HepG2 (cell line): Measurements from ENCODE around the gene TLN1. TPM values are rescaled to one million over a fixed set of nuclear protein-coding genes. Genes with fewer than 3 reads are reported as not detected.

ENCODE experiments used
- DMAP1 ChIP-seq: IDR thresholded peaks from 2 replicates; pipeline ENCODE4 v1.6.1; 2016
- ELF1 ChIP-seq: sonication (generic); formaldehyde crosslinking; IDR thresholded peaks from 2 replicates; pipeline ENCODE4 v1.4.0; 2020; ENCODE audit warnings: missing genetic modification reagents
- HDAC1 ChIP-seq: sonication (generic); formaldehyde crosslinking; IDR thresholded peaks from 2 replicates; pipeline ENCODE4 v1.5.1; 2020; ENCODE audit warnings: mild to moderate bottlenecking, missing genetic modification reagents
- HNRNPL ChIP-seq: fragments of 200-400 bp; formaldehyde crosslinking; IDR thresholded peaks from 2 replicates; pipeline ENCODE4 v1.6.1; 2017; ENCODE audit warnings: mild to moderate bottlenecking, low read depth, low read length
- KMT2B ChIP-seq: IDR thresholded peaks from 2 replicates; pipeline ENCODE4 v1.6.1; 2016; ENCODE audit warnings: missing genetic modification reagents, missing compliant biosample characterization
- LCORL ChIP-seq, 2 experiments: fragments of 450-650 bp in 1 of 2; sonication (generic) in 1 of 2; formaldehyde crosslinking in 1 of 2; IDR thresholded peaks; 2 replicates each; pipeline versions ENCODE4 v1.5.0 to v1.6.1; 2017 to 2020; ENCODE audit warnings: antibody characterized with exemption in 1 of 2, missing genetic modification reagents in 1 of 2
- MAFK ChIP-seq, 2 experiments: IDR thresholded peaks in 1 of 2; conservative IDR thresholded peaks in 1 of 2; 2 replicates each; pipeline ENCODE4 v1.6.1; 2011; ENCODE audit warnings: improper control_type of control experiment in 2 of 2, low read length in 2 of 2
- MYC ChIP-seq: sonication (generic); formaldehyde crosslinking; IDR thresholded peaks from 2 replicates; pipeline ENCODE4 v1.9.0; 2021; ENCODE audit warnings: missing genetic modification reagents, borderline replicate concordance
- RARG ChIP-seq: sonication (generic); formaldehyde crosslinking; IDR thresholded peaks from 2 replicates; pipeline ENCODE4 v1.4.0; 2020; ENCODE audit warnings: low read depth, mild to moderate bottlenecking, missing genetic modification reagents
- YEATS4 ChIP-seq: sonication (generic); formaldehyde crosslinking; IDR thresholded peaks from 2 replicates; pipeline ENCODE4 v1.4.0; 2020; ENCODE audit warnings: missing genetic modification reagents, borderline replicate concordance
- ZBTB20 ChIP-seq: sonication (generic); formaldehyde crosslinking; IDR thresholded peaks from 2 replicates; pipeline ENCODE4 v1.8.1; 2023; ENCODE audit warnings: missing genetic modification reagents, low read depth, mild to moderate bottlenecking, borderline replicate concordance
- ZFY ChIP-seq: sonication (generic); formaldehyde crosslinking; IDR thresholded peaks from 2 replicates; pipeline ENCODE4 v1.4.0; 2020; ENCODE audit warnings: missing genetic modification reagents
- ZNF30 ChIP-seq: sonication (generic); formaldehyde crosslinking; IDR thresholded peaks from 2 replicates; pipeline ENCODE4 v1.5.0; 2020; ENCODE audit warnings: mild to moderate bottlenecking, missing genetic modification reagents
- ZNF605 ChIP-seq: sonication (generic); formaldehyde crosslinking; IDR thresholded peaks from 2 replicates; pipeline ENCODE4 v1.8.0; 2022; ENCODE audit warnings: mild to moderate bottlenecking, missing genetic modification reagents
- polyA plus RNA-seq, 8 experiments: library from polyadenylated mRNA; depleted of rRNA in 3 of 8; stranded (reverse) in 7 of 8; unstranded in 1 of 8; fragments of >200 nt; fragmentation: Illumina TruSeq in 4 of 8; extraction: Trizol in 4 of 8; gene quantifications; 2 replicates each; pipeline versions ENCODE4 v1.2.1 to v1.2.3, GENCODE V29; 2011 to 2016; ENCODE audit warnings: low read depth in 4 of 8, missing spikeins in 1 of 8, mixed read lengths in 1 of 8; ENCODE audit not compliant: insufficient read depth in 1 of 8
- total RNA-seq, 5 experiments: library from RNA; depleted of rRNA; stranded (reverse); fragments of >200 nt; fragmentation: Illumina TruSeq; extraction: Trizol; gene quantifications; 2 replicates each; pipeline ENCODE4 v1.2.3, GENCODE V29; 2016; ENCODE audit warnings: low read depth in 1 of 5
- TF ChIP-seq, protein P1 (sequence below): sonication (generic); formaldehyde crosslinking; IDR thresholded peaks from 2 replicates; pipeline ENCODE4 v1.5.1; 2020; ENCODE audit warnings: mild to moderate bottlenecking, missing genetic modification reagents, moderate library complexity
- TF ChIP-seq, protein P2 (sequence below): sonication (generic); formaldehyde crosslinking; IDR thresholded peaks from 2 replicates; pipeline ENCODE4 v1.5.1; 2020; ENCODE audit warnings: mild to moderate bottlenecking, moderate library complexity, missing genetic modification reagents
- TF ChIP-seq, protein P3 (sequence below): sonication (generic); formaldehyde crosslinking; IDR thresholded peaks from 2 replicates; pipeline ENCODE4 v1.8.1; 2023; ENCODE audit warnings: mild to moderate bottlenecking, missing genetic modification reagents
- TF ChIP-seq, protein P4 (sequence below): sonication (generic); formaldehyde crosslinking; IDR thresholded peaks from 2 replicates; pipeline ENCODE4 v1.5.0; 2020; ENCODE audit warnings: missing genetic modification reagents
- TF ChIP-seq, protein P5 (sequence below): sonication (generic); formaldehyde crosslinking; IDR thresholded peaks from 2 replicates; pipeline ENCODE4 v1.5.1; 2020; ENCODE audit warnings: missing genetic modification reagents, mild to moderate bottlenecking, borderline replicate concordance

The TLN1 gene
- total and polyA plus RNA-seq, 2 of the 13 experiments (the other 11 are each of a cell fraction or from before 2014, with no cell fraction given): 35.2 to 51.8 TPM

DNA sequence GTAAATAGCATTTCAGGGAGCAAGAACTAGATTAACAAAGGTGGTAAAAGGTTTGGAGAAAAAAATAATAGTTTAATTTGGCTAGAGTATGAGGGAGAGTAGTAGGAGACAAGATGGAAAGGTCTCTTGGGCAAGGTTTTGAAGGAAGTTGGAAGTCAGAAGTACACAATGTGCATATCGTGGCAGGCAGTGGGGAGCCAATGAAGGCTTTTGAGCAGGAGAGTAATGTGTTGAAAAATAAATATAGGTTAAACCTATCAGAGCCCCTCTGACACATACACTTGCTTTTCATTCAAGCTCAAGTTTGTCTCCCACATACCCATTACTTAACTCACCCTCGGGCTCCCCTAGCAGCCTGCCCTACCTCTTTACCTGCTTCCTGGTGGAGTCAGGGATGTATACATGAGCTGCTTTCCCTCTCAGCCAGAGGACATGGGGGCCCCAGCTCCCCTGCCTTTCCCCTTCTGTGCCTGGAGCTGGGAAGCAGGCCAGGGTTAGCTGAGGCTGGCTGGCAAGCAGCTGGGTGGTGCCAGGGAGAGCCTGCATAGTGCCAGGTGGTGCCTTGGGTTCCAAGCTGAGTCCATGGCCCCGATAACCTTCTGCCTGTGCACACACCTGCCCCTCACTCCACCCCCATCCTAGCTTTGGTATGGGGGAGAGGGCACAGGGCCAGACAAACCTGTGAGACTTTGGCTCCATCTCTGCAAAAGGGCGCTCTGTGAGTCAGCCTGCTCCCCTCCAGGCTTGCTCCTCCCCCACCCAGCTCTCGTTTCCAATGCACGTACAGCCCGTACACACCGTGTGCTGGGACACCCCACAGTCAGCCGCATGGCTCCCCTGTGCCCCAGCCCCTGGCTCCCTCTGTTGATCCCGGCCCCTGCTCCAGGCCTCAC, 58.6 kb downstream of the TLN1 start, which contains the start of gene CA9 (continued):
- TF ChIP-seq, protein P1, sequence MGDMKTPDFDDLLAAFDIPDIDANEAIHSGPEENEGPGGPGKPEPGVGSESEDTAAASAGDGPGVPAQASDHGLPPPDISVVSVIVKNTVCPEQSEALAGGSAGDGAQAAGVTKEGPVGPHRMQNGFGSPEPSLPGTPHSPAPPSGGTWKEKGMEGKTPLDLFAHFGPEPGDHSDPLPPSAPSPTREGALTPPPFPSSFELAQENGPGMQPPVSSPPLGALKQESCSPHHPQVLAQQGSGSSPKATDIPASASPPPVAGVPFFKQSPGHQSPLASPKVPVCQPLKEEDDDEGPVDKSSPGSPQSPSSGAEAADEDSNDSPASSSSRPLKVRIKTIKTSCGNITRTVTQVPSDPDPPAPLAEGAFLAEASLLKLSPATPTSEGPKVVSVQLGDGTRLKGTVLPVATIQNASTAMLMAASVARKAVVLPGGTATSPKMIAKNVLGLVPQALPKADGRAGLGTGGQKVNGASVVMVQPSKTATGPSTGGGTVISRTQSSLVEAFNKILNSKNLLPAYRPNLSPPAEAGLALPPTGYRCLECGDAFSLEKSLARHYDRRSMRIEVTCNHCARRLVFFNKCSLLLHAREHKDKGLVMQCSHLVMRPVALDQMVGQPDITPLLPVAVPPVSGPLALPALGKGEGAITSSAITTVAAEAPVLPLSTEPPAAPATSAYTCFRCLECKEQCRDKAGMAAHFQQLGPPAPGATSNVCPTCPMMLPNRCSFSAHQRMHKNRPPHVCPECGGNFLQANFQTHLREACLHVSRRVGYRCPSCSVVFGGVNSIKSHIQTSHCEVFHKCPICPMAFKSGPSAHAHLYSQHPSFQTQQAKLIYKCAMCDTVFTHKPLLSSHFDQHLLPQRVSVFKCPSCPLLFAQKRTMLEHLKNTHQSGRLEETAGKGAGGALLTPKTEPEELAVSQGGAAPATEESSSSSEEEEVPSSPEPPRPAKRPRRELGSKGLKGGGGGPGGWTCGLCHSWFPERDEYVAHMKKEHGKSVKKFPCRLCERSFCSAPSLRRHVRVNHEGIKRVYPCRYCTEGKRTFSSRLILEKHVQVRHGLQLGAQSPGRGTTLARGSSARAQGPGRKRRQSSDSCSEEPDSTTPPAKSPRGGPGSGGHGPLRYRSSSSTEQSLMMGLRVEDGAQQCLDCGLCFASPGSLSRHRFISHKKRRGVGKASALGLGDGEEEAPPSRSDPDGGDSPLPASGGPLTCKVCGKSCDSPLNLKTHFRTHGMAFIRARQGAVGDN: peak; percentile 93
- no peak for TF ChIP-seq ELF1 (CRISPR knock-in tag)
- TF ChIP-seq YEATS4 (CRISPR knock-in tag): 0 out of 2 replicates have a peak, but pooled peaks have one; percentile 36
- peak; percentile 32; the same call in 1 of the 2 replicates for TF ChIP-seq KMT2B (CRISPR knock-in tag)
- peak; percentile 89 for TF ChIP-seq HNRNPL
- TF ChIP-seq LCORL (IDR thresholded peaks at IDR 0.05): no peak
- peak; percentile 52; the same call in 1 of the 2 replicates for TF ChIP-seq LCORL (CRISPR knock-in tag; IDR thresholded peaks at IDR 0.05)
- TF ChIP-seq, protein P2, sequence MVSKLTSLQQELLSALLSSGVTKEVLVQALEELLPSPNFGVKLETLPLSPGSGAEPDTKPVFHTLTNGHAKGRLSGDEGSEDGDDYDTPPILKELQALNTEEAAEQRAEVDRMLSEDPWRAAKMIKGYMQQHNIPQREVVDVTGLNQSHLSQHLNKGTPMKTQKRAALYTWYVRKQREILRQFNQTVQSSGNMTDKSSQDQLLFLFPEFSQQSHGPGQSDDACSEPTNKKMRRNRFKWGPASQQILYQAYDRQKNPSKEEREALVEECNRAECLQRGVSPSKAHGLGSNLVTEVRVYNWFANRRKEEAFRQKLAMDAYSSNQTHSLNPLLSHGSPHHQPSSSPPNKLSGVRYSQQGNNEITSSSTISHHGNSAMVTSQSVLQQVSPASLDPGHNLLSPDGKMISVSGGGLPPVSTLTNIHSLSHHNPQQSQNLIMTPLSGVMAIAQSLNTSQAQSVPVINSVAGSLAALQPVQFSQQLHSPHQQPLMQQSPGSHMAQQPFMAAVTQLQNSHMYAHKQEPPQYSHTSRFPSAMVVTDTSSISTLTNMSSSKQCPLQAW (CRISPR knock-in tag): 0 out of 2 replicates have a peak, but pooled peaks have one; percentile 18
- TF ChIP-seq ZNF30: no peak
- peak; percentile 49; the same call in 1 of the 2 replicates for TF ChIP-seq HDAC1
- peak; percentile 81 for TF ChIP-seq MYC (CRISPR knock-in tag)
- 0 out of 2 replicates have a peak, but pooled peaks have one; percentile 37 for TF ChIP-seq DMAP1 (CRISPR knock-in tag)
- peak; percentile 50; the same call in 1 of the 2 replicates for TF ChIP-seq ZNF605
- TF ChIP-seq, protein P3, sequence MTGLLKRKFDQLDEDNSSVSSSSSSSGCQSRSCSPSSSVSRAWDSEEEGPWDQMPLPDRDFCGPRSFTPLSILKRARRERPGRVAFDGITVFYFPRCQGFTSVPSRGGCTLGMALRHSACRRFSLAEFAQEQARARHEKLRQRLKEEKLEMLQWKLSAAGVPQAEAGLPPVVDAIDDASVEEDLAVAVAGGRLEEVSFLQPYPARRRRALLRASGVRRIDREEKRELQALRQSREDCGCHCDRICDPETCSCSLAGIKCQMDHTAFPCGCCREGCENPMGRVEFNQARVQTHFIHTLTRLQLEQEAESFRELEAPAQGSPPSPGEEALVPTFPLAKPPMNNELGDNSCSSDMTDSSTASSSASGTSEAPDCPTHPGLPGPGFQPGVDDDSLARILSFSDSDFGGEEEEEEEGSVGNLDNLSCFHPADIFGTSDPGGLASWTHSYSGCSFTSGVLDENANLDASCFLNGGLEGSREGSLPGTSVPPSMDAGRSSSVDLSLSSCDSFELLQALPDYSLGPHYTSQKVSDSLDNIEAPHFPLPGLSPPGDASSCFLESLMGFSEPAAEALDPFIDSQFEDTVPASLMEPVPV (CRISPR knock-in tag): peak; percentile 45; the same call in 1 of the 2 replicates
- TF ChIP-seq MAFK (conservative IDR thresholded peaks at IDR 0.05 in 1 of 2, IDR thresholded peaks at IDR 0.05 in 1 of 2; ENCODE audit: low read length in 2 of 2): no peak
- TF ChIP-seq RARG (CRISPR knock-in tag): no peak
- TF ChIP-seq, protein P4, sequence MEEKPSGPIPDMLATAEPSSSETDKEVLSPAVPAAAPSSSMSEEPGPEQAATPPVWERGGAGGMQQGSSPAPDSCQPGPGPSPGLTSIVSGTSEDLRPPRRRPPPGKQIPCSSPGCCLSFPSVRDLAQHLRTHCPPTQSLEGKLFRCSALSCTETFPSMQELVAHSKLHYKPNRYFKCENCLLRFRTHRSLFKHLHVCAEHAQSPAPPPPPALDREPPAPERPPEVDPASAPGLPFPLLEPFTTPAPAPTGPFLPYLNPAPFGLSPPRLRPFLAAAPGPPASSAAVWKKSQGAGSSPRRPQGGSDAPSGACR (CRISPR knock-in tag): no peak
- TF ChIP-seq, protein P5, sequence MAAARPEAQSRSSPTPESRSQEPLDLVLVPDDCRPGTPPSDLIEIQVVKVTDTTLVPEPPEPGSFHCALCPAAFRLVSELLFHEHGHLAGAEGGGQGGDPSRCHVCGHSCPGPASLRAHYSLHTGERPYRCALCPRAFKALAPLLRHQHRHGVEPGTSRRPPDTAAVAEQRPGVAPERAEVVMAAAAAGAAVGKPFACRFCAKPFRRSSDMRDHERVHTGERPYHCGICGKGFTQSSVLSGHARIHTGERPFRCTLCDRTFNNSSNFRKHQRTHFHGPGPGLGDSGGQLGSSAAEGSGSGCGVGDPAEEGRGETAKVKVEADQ (CRISPR knock-in tag): 0 out of 2 replicates have a peak, but pooled peaks have one; percentile 60
- TF ChIP-seq ZFY: 0 out of 2 replicates have a peak, but pooled peaks have one; percentile 31
- 0 out of 2 replicates have a peak, but pooled peaks have one; percentile 27 for TF ChIP-seq ZBTB20
